Activated T-cell treated with anti-CD3 and anti-CD28 coated beads, Interleukin-2, amount 50 U/mL, for 4 hours (primary cell): ENCODE data around the gene PRL. TPM values are rescaled to one million over a fixed set of nuclear protein-coding genes. Genes with fewer than 3 reads are reported as not detected.

ENCODE experiments used
- ATAC-seq, 2 donors: fragments of 200-7000 bp; cut with Tn5 transposase; one replicate each; pipeline ENCODE4 v1.10.0; 2021
- DNase-seq: peaks from one replicate; pipeline ENCODE4 v3.0.0-alpha.2; 2020
- H3K27me3 Mint-ChIP-seq: one replicate; pipeline ENCODE4 v1.8.0; 2021; ENCODE audit warnings: low read depth, mixed read lengths
- H3K36me3 Mint-ChIP-seq: one replicate; pipeline ENCODE4 v1.8.0; 2022; ENCODE audit warnings: mixed read lengths; ENCODE audit not compliant: insufficient read depth
- H3K4me1 Mint-ChIP-seq: one replicate; pipeline ENCODE4 v1.8.0; 2021; ENCODE audit warnings: low read depth, mixed read lengths
- H3K4me3 Mint-ChIP-seq: one replicate; pipeline ENCODE4 v1.8.0; 2021; ENCODE audit warnings: mild to moderate bottlenecking, moderate library complexity, mixed read lengths
- H3K9me3 Mint-ChIP-seq: one replicate; pipeline ENCODE4 v1.8.0; 2021; ENCODE audit warnings: mixed read lengths
- total RNA-seq, 3 donors: library from RNA; stranded (reverse); gene quantifications; one replicate each; pipeline ENCODE4 v1.2.1, GENCODE V29; 2021

The PRL gene
- total RNA-seq, 3 donors from 2014 or later = 0.24 TPM; not detected in 2

DNA sequence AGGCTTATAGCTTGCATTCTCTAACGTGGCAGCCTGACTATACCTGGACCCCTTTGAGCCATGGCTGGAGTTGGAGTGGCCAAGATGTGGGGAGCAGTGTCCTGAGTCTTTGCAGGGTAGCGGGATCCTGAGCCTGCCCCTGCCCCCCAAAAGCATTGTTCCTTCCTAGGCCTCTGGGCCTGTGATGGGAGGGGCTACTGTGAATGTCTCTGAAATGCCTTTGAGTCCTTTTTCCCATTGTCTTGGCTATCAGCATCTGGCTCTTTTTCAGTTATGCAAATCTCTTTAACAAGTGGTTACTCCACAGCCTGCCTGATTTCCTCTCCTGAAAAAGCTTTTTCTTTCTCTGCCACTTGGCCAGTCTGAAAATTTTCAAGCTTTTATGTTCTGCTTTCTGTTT lies 17.0 kb upstream of the PRL start:
- H3K27me3 Mint-ChIP-seq = no peaks in the 10 kb centered on the region
- H3K36me3 Mint-ChIP-seq = no peaks in the 10 kb centered on the region
- H3K4me1 Mint-ChIP-seq = no peaks in the 10 kb centered on the region
- DNase-seq (no peak), ATAC-seq (no peak)
- H3K9me3 Mint-ChIP-seq = peaks cover 25% of the 10 kb centered on the region
- H3K4me3 Mint-ChIP-seq = no peak overlapping the region

DNA sequence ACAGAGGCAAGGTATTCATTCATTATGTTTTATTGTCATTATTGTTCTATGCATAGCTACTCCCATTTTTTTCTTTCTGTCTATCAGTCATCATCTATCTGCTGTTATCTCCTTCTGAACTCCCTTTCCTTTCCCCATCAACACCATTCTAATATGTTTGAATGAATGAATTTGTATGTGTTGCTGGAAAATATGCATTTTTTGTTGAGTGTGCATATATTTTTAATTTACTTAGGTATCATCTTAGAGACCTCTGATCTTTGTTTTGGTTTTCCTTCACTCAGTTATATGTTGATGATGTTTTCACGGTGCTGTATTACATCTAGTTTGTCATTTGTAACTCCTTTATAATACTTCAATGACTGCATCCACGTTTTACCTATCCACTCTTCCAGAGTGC lies 12.1 kb upstream of the PRL start:
- no peaks in the 10 kb centered on the region for H3K36me3 Mint-ChIP-seq
- ATAC-seq (no peak), DNase-seq (no peak)
- no peak overlapping the region for H3K4me3 Mint-ChIP-seq
- peaks cover 12% of the 10 kb centered on the region for H3K9me3 Mint-ChIP-seq
- H3K4me1 Mint-ChIP-seq = no peaks in the 10 kb centered on the region
- H3K27me3 Mint-ChIP-seq = no peaks in the 10 kb centered on the region

DNA sequence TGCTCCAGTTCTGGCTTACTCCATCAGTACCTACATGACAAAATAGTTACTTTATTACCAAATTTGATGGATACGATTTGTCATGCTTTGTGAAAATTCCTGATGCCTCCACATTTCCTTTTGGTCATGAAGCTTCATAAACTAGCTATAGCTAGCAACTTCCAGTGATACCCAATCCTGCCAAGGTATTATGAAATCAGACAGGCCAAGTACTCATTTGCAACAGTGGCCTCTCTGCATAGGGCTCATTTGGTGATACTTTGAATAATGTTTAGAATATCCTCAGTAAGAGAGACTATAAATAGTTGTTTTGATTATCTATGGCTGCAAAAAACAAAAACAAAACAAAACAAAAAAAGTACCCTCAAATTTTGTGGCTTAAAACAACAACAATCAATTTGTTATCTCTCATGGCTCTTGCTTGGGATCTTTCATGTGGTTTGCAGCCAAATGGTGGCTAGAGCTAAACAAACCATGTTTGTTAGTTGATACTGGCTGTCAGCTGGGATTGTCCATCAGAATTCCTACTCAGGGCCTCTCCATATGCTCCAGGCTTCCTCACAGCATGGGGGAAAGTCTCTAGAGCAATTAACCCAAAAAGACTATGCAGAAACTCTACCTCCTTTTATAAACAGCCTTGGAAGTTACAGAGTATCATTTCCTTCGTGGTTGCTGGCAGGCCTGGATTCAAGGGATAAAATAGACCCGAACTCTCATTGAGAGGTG lies 10.1 kb upstream of the PRL start:
- ATAC-seq (no peak), DNase-seq (no peak)
- H3K4me1 Mint-ChIP-seq = no peaks in the 10 kb centered on the region
- no peaks in the 10 kb centered on the region for H3K36me3 Mint-ChIP-seq
- H3K9me3 Mint-ChIP-seq = peaks cover 14% of the 10 kb centered on the region
- H3K4me3 Mint-ChIP-seq = no peak overlapping the region
- no peaks in the 10 kb centered on the region for H3K27me3 Mint-ChIP-seq

DNA sequence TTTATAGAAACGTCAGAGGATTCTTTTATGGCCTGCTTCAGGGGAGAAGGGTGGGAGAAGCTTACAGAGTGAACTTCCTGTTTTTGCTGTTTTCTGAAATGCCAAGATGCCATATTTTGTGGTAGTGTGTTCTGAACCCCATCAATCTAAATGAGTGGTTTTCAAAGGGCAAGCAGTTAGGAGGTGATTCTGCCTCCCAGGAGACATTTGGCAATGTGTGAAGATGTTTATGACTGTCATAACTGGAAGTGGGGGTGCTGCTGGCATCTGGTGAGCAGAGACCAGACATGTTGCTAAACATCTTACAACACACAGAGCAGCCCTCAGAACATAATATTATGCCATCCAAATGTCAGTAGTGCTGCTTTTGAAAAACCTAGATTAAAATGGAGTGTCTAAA lies 6.0 kb upstream of the PRL start:
- Mint-ChIP-seq H3K27me3 (no peaks in the 10 kb centered on the region), H3K36me3 (no peaks in the 10 kb centered on the region), H3K4me3 (no peak overlapping the region), H3K4me1 (no peaks in the 10 kb centered on the region), H3K9me3 (peaks cover 4% of the 10 kb centered on the region)
- DNase-seq (no peak), ATAC-seq (no peak)

DNA sequence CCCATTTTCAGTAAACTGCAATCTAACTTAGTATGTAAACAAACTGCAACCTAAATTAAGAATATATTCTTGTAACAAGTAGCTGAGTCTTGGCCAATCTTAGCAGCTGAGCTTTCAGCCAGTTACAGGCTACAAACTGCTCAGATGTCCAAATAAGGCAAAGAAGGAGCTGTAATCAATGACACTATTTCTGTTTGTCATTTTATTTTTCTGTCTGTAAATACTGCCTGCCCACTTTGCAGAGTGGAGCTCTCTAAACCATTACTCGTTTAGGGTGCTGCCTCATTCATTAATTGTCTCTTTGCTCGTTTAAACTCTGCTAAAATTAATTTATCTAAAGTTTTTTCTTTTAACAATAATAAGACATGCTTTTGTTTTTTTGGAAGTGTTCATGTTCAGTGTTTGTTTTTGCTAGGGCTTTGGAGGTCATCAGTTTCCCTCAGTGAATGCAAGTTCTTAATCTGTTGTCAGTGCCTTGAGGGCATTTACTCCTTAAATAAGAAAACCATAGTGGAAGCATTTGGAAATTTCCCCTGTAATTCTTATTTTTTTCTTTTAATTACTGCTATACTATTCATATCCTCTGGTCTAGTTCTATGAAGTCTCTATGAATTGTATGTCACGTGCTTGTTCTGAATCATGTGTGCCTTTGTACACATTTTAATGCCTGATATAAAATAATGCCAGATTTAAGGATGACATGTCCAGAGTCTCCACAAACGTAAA lies 3.6 kb upstream of the PRL start:
- DNase-seq = no peak
- Mint-ChIP-seq H3K36me3 (no peaks in the 10 kb centered on the region), H3K4me1 (no peaks in the 10 kb centered on the region), H3K27me3 (no peaks in the 10 kb centered on the region), H3K4me3 (no peak overlapping the region), H3K9me3 (peaks cover 4% of the 10 kb centered on the region)
- ATAC-seq = no peak

DNA sequence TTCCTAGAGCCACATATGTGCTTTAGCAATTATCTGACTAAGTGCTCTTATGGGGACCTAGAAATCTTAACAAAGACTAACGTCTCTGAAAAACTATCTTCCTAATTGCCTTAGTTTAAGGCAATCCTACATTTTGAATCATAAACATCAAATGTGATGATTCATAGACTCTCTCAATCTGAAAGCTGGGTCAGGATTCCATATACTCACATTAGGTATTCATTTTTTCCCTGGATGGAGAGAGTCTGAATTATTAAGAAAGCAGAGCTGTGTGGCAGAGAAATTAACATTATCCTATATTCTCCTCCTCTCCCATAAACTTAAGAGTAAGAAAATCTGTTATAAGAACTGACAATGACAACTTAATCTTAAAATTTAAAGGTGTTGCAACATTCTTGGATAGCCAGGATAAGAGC lies 1.6 kb upstream of the PRL start:
- Mint-ChIP-seq H3K27me3 (no peaks in the 10 kb centered on the region), H3K36me3 (no peaks in the 10 kb centered on the region)

DNA sequence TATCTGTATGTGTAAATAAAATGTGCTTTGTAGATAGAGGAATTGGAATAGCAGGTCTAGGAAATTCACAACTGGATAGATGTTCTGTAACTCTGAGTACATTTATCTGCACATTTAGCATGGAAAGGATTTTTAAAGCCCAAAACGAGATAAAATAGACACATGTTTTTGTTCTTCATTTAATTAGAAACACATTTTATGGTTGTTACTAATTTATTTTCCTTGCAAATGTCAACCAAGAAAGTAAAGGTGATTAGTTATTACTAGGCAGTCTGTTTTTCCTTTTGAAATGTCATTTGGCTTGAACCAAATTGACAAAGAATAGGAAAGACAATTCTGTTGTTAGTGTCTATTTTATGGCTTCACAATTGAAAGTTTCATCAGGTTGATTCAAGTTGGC lies 769 bp downstream of the PRL start:
- no peak overlapping the region for H3K4me3 Mint-ChIP-seq
- H3K4me1 Mint-ChIP-seq = no peaks in the 10 kb centered on the region
- H3K27me3 Mint-ChIP-seq = no peaks in the 10 kb centered on the region
- H3K36me3 Mint-ChIP-seq = no peaks in the 10 kb centered on the region
- H3K9me3 Mint-ChIP-seq = peaks cover 6% of the 10 kb centered on the region
- no peak for ATAC-seq
- no peak for DNase-seq

More for the DNA sequence above, 1.6 kb upstream of the PRL start:
- ATAC-seq (no peak), DNase-seq (no peak)
- Mint-ChIP-seq H3K4me3 (no peak overlapping the region), H3K4me1 (no peaks in the 10 kb centered on the region), H3K9me3 (peaks cover 4% of the 10 kb centered on the region)

DNA sequence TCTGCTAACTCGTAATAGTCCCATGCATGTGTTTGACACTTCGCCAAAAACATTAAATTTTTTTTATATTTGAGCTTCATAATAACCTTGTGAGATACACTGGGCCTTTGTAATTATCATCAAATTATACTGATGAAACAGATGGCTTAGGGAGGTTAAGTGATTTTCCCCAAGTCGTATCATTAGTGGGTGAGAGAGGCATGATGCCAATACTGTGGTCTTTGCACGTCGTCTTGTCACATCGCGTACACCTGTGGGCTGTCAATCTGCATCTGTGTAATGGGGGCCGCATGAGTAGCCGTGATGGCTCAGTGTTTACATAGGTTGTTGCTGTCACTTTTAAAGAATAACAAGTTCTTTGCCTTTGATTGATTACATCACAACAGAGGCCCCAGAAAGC lies 1.7 kb downstream of the PRL start:
- H3K4me1 Mint-ChIP-seq = no peaks in the 10 kb centered on the region

DNA sequence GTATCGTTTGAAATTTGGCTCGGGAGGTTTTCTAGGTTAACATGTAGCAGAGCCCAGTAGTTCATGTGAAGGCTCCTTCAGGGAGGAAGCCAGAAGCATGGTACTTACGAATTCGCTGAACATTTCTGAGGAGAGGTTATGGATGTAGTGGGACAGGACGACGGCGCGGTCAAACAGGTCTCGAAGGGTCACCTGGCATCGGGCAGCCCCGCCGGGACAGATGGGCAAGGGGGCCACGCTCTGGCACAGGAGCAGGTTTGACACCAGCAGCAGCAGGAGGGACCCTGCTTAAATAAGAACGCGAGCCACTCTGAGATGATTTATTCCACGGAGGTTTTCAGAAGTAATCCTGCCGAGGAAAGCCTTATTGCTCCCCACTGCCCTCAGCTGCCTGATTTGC lies 2.5 kb downstream of the PRL start:
- Mint-ChIP-seq H3K9me3 (peaks cover 6% of the 10 kb centered on the region), H3K4me3 (no peak overlapping the region), H3K27me3 (no peaks in the 10 kb centered on the region), H3K36me3 (no peaks in the 10 kb centered on the region), H3K4me1 (no peaks in the 10 kb centered on the region)
- no peak for DNase-seq
- no peak for ATAC-seq

More for the DNA sequence above, 1.7 kb downstream of the PRL start:
- Mint-ChIP-seq H3K36me3 (no peaks in the 10 kb centered on the region), H3K9me3 (peaks cover 6% of the 10 kb centered on the region), H3K27me3 (no peaks in the 10 kb centered on the region), H3K4me3 (no peak overlapping the region)
- DNase-seq (no peak), ATAC-seq (no peak)

DNA sequence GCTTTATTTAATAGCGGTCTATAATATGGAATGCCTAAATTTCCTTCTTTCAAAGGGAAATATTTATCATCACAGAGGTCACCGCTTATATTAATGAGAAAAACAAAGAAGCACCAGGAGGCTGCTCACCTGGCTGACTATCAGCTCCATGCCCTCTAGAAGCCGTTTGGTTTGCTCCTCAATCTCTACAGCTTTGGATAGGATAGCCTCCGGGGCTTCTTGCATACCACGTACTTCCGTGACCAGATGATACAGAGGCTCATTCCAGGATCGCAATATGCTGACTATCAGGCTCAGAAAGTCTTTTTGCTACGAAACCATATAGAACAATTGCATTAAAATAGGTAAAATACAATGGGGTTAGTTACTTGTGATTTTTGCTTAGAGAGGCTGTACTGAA lies 6.8 kb downstream of the PRL start:
- no peaks in the 10 kb centered on the region for H3K4me1 Mint-ChIP-seq

DNA sequence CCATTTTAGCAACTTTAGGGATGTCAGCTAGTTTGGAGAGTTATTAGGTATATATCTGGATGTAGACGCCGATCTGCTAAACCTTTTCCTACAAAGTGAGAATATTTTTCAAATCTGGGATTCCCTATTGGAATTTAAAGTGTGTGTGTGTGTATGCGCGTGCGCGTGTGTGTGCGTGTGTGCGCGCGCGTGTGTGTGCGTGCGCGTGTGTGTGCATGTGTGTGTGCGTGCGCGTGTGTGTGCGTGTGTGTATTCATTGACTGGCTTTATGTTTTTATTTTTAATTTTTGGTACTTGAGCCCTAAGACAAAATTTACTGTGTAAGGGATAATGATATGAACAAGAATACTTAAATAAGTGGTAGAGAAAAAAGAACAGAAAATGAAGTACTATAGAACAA lies 8.1 kb downstream of the PRL start:
- ATAC-seq (no peak), DNase-seq (no peak)
- Mint-ChIP-seq H3K4me1 (no peaks in the 10 kb centered on the region), H3K4me3 (no peak overlapping the region), H3K27me3 (no peaks in the 10 kb centered on the region), H3K36me3 (no peaks in the 10 kb centered on the region), H3K9me3 (peaks cover 6% of the 10 kb centered on the region)

More for the DNA sequence above, 6.8 kb downstream of the PRL start:
- Mint-ChIP-seq H3K27me3 (no peaks in the 10 kb centered on the region), H3K4me3 (no peak overlapping the region), H3K36me3 (no peaks in the 10 kb centered on the region), H3K9me3 (peaks cover 6% of the 10 kb centered on the region)
- ATAC-seq = no peak
- no peak for DNase-seq

DNA sequence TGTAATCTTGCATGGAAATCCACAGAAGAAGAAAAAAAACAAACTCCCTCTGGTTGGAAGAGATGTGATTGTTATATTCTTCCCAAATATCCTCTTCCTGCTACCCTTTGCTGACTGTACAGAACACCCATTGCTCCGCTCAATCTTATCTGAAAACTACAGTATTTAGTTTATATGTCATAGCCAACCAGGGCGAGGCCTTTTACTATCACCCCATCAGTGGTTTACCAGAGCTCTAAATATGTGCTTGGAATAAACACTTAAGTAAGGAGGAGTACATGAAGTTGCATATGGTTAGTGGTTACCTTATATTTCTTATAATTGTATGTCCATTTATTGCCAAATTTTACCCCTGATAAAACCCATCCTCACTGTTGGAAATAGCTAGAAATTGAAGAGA lies 12.2 kb downstream of the PRL start:
- Mint-ChIP-seq H3K4me1 (no peaks in the 10 kb centered on the region), H3K9me3 (peaks cover 4% of the 10 kb centered on the region), H3K36me3 (no peaks in the 10 kb centered on the region), H3K27me3 (no peaks in the 10 kb centered on the region), H3K4me3 (no peak overlapping the region)
- ATAC-seq (no peak), DNase-seq (no peak)

DNA sequence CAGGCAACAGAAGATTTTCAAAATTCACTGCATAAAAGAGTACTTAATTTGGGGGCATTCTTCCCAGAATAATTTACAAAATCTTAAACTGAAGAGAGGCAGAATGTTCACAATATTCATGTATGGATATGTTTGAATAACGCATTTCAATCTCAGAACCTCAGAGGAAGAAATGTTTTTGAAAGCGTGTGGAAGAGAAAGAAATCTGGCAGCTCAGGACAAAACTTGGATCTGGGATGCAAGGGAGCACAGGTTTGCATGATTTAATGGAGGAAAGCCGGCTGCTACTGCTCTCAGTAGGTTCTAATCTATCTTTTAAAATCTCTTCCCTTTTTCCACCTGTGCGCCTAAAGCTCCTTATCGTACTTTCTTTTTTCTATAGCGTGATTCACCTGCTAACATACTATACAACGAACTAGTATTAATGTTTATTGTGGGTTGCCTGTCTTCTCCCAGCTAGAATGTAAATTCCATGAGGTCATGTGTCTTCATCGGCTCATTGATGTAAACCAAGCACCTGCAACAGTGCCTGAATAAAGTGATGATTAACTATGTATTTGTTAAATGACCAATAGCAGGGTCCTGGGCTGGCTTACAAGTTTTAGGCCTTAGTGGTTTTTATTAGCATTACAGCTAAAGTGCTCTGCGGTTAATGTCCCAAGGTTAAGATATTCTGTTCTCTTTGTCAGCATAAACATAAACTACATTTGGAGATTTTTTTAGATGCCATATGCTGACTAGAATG lies 15.3 kb downstream of the PRL start:
- ATAC-seq (no peak), DNase-seq (no peak)
- Mint-ChIP-seq H3K4me3 (no peak overlapping the region), H3K9me3 (peaks cover 20% of the 10 kb centered on the region), H3K27me3 (no peaks in the 10 kb centered on the region), H3K4me1 (no peaks in the 10 kb centered on the region), H3K36me3 (no peaks in the 10 kb centered on the region)

DNA sequence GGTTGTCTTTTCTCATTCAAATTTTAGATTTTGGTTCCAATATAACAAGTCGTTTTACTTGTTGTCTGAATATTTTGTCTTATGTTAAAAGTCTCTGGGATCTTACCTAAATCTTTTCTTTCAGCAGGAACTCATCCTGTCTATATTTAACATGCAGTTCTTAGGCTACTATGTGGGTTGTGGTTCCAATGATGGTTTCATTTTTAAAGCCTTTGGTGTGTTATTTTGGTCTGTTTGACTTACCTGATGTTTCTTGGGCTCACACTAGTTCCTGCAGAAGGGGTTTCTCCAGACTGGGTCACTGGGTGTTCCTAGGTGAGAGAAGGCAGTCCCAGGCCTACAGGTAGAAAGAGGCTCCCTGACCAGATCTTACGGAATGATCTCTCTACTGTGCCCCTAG lies 17.4 kb downstream of the PRL start:
- no peak overlapping the region for H3K4me3 Mint-ChIP-seq
- ATAC-seq = no peak
- peaks cover 28% of the 10 kb centered on the region for H3K9me3 Mint-ChIP-seq
- H3K4me1 Mint-ChIP-seq = no peaks in the 10 kb centered on the region
- no peak for DNase-seq
- H3K36me3 Mint-ChIP-seq = no peaks in the 10 kb centered on the region
- H3K27me3 Mint-ChIP-seq = no peaks in the 10 kb centered on the region

DNA sequence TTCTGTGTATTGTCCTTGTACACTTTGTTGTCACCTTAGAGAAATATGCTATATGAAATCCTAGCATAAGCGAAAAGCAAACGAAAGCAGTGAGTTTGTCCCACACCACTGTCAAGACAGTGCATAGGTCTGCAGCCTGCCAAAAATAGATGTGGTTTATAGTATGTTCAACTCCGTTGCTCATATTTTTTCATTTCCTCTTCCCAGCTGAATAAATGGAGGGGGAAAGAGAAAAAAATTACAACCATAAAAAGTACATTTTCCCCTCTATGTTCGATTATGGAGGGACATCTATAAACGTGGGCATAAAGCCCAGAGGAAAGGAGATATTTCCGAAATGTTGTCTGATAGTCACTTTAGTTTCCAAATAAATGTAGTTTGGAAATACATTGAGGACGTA lies 25.8 kb downstream of the PRL start:
- no peak for ATAC-seq
- no peaks in the 10 kb centered on the region for H3K4me1 Mint-ChIP-seq
- no peak for DNase-seq
- no peaks in the 10 kb centered on the region for H3K36me3 Mint-ChIP-seq
- peaks cover 13% of the 10 kb centered on the region for H3K9me3 Mint-ChIP-seq
- no peaks in the 10 kb centered on the region for H3K27me3 Mint-ChIP-seq
- no peak overlapping the region for H3K4me3 Mint-ChIP-seq
